ENCODE measurements around the gene INF2.
"Not testable (repeated sequence)": the region's sequence is repeated elsewhere in the genome, so short reads cannot be mapped to it uniquely, and the experiment has no call there.

The INF2 gene

GRCh38 chr14:104657563-104658324 lies 31.7 kb upstream of the INF2 start:
- no peak for DNase-seq

- no peak for DNase-seq
Observed at GRCh38 chr14:104658325-104658712, 31.1 kb upstream of the INF2 start.

DNA sequence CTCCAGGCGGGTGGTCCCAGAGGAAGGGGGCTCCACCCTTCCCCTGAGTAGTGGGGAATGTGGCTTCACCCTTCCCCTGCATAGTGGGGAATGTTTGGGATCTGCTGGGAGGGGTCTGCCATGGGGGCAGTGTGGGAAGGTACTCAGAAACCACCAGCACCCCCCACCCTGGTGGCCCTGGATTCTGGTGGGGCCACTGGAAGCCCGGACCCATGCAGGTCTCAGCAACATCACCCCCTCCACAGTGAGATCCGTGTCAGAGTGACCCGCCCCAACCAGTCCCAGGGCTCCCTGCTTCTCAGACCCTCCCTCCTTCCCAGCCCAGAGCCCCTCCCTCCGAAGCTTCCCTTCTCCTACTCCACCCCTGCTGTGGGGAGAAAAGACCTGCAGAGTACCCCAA lies 30.3 kb upstream of the INF2 start:
- DNase-seq: no peak

DNA sequence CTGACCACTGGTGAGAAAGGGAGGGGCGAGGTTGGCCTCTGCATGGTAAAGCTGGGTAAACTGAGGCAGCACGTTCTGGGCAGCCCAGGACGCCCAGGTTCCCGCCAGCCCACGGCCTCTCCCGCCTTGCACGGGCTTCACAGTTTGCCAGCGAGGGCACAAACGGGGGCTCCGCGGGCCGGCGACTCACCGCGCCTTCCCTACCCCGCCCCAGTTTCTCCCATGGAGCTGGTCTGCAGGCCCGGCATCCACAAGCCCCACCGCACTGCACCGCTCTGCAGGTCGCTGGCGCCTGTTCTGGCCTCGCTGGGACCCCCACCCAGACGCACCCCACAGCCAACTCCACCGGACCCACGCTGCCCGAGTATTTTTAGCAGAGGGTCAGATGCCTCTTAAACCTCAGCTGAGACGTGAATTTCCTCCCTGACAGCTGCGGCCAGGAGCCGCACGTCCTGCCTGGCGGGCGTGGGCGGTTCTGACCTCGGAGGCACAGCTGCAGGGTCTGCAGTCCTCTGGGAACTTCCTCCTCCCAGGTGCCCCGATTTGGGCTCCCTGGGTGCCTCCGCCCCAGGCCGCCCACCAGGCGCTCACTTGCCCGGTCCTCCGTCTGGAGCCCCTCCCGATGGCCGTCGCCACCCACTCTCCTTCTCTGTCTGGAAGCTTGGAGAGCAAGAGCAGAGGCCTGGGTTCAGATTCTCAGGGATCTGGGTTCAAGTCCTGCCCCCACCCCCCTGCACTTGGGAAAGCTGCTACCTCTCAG lies 29.5 kb upstream of the INF2 start:
- no peak for DNase-seq

GRCh38 chr14:104660597-104660996 lies 28.8 kb upstream of the INF2 start:
- DNase-seq: no peak

DNA sequence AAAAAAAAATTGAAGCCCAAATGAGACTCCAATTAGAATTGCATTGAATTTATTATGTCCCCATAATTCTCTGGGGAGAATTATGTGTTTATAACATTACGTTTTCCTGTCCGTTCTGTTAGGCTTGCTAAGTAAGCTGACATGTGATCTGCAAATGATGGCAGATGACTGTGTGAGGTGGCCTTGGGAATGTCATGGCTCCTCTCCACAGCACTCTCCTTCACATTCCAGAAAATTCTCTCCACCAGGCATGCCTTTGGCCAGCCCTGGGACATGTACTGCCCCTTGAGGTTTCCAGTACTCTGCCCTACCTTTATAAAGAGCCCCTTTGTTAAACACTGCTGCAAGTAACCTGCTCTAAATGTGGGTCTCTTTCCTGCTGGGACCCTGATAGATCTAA lies 28.3 kb upstream of the INF2 start:
- no peak for DNase-seq

- not testable (repeated sequence) for DNase-seq
Observed at GRCh38 chr14:104661528-104662157, 27.8 kb upstream of the INF2 start.

DNA sequence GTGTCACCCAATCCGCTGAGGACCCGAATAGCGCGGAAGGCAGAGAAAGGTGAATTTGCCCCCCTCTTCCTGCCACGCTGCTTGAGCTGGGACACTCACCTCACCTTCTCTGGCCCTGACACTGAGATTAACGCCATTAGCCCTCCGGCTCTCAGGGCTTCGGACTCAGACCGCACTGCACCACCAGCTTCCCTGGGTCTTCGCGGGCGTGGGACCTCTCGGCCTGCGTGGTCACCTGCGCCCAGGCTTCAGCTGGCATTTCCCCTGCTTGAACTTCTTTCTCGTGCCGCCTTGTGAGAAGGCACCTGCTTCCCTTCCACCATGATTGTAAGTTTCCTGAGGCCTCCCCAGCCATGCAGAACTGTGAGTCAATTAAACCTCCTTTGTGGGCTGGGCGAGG lies 26.9 kb upstream of the INF2 start:
- DNase-seq: not testable (repeated sequence)

GRCh38 chr14:104664107-104664506 lies 25.3 kb upstream of the INF2 start:
- DNase-seq: no peak

- no peak for DNase-seq
Observed at GRCh38 chr14:104664588-104664987, 24.8 kb upstream of the INF2 start.

DNA sequence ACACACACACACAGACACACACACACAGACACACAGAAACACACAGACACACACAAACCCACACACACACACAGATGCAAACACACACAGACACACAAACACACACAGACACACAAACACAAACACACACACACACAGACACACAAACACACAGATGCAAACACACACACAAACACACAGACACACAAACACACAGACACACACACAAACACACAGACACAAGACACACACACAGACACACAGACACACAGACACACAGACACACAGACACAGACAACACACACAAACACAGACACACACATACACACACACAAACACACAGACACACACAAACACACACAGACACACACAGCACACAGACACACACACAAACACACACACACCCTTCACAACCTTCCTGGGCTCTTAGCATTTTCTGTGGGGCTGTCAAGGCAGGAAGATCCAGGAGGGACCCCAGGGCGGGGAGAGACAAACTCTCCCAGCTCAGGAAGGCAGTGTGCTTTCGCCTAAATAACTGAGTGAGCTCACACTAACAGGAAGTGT lies 24.2 kb upstream of the INF2 start:
- no peak for DNase-seq

- peak in 1 of 2 experiments; percentile 5 for DNase-seq
Observed at GRCh38 chr14:104665657-104666522, 23.5 kb upstream of the INF2 start.

DNA sequence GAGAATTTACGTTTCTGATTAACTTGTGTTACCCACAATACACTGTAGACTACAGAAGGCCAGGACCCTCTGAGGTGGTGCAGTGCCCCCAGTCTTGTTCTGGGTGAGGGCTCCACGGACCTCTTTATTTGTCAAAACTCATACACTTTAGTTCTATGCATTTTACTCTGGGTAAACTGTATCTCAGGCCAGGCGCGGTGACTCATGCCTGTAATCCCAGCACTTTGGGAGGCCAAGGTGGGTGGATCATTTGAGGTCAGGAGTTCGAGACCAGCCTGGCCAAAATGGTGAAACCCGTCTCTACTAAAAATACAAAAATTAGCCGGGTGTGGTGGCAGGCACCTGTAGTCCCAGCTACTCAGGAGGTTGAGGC lies 22.9 kb upstream of the INF2 start:
- DNase-seq: not testable (repeated sequence)

DNA sequence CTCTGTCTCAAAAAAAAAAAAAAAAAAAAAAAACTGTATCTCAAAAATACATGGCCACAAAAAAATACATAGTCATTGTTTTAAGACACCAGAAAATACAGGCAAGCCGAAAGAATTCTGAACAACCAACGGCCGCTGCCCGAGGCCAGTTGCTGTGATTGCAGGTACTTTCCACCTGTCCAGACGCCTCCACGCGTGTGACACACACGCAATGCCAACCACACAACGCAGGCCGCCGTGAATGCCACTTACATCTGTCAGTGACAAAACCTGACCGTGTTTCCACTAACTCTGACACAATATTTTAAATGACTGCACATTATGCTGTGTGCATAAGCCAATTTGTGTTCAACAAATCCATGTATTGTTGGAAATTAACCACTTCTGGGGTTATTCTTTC lies 22.4 kb upstream of the INF2 start:
- no peak for DNase-seq

DNA sequence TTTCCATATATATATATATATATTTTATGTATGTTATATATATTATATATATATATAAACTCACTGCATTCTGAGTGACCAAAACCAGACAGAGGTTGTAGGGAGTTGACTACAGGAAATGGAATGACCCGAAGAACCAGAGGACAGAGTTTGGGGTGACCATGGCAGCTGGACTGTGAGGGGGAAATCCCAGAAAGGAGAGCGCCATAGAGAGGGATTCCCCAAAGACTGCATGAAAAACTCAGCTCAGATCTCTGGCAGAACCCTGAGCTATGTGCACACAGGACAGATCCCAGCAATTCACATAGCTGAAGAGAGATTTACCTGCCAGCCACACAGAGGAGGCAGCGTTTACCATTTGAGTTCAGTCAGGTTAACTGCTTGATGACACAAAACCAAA lies 19.7 kb upstream of the INF2 start:
- DNase-seq: no peak

GRCh38 chr14:104671330-104671977 lies 18.0 kb upstream of the INF2 start:
- not testable (repeated sequence) for DNase-seq

DNA sequence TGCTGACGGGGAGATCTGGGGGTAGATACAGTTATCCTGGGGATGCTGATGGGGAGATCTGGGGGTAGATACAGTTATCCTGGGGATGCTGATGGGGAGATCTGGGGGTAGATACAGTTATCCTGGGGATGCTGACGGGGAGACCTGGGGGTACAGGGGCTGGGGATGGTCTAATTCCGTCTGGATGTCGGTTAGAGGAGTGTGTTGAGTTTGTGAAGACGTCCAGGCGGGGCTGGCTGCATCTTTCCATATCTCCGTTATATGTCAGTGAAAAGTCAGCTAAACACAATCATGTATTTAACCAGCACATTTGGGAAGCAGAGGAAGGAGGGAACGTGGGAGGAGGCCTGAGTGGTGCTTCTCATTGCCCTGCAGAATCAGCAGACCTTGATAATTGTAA lies 17.3 kb upstream of the INF2 start:
- not testable (repeated sequence) for DNase-seq

GRCh38 chr14:104673481-104673880 lies 15.9 kb upstream of the INF2 start:
- no peak for DNase-seq

DNA sequence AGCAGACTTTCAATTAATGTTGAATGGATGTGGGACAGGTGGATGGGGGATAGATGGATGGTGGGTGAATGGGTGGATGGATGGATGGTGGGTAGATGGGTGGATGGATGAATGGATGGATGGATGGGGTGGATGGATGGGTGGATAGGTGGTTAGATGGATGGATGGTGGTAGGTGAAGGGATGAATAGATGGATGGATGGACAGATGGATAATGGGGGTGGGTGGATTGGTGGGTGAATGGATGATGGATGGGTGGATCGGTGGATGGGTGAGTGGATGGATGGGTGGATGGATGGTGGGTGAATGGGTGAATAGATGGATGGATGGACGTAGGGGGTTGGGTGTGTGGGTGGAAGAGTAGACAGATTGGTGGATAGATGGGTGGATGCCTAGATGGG lies 14.0 kb upstream of the INF2 start:
- DNase-seq: no peak

GRCh38 chr14:104676130-104676693 lies 13.2 kb upstream of the INF2 start:
- no peak for DNase-seq

DNA sequence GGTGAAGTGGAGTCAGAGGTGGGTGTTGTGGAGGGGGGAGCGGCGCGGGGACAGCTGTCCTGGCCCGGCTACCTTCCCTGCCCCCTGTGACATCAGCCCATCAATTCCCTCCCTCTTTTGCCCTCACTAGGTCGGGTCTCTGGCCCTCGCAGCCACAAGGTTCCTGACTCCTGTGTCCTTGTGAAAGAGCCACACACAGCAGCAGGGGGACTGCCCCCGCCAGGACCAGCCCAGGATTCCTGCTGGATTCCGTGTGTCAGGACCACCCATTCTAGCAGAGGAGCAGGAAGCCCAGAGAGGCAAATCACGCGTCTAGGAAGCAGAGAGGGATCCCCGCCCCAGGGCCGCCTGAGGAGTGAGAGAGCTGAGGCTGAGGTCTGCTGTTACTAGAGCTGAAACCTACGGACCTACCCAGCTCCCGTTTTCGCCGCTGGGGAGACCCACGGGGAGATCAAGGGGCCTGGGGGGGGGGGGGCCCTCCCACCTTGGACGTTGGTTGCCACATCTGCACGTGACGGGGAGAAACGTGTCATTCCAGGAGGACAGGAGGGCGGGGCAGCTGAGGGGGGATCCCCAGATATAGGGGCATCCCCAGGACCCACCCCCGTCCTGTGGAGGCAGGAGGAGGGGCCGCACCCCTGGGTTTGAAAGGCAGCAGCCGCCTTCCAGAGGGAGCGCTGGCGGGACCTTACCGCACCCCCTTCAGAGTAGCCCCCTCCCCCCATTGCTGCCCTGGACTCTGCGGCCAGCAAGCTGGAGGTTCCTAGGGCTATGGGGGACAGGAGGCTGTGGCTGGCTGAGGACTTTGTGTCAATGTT lies 12.5 kb upstream of the INF2 start:
- no peak for DNase-seq

All from AML-193 (cell line).